BE2C (cell line): ENCODE data around the gene BRD4.

Experiments
- DNase-seq: peaks from one replicate; pipeline ENCODE4 v3.0.0-alpha.2; 2020
- H3K27me3 ChIP-seq: fragments of 250-450 bp; sonication (Bioruptor Pico); 2 replicates; pipeline ENCODE4 v1.5.1; 2020; ENCODE audit warnings: mild to moderate bottlenecking
- H3K36me3 ChIP-seq: fragments of 250-450 bp; sonication (Bioruptor Pico); 2 replicates; pipeline ENCODE4 v1.5.1; 2020; ENCODE audit warnings: mild to moderate bottlenecking
- H3K4me1 ChIP-seq: fragments of 250-450 bp; sonication (Bioruptor Pico); 2 replicates; pipeline ENCODE4 v1.5.1; 2020
- H3K4me3 ChIP-seq: 2 replicates; pipeline ENCODE4 v1.5.1; 2011; ENCODE audit warnings: low read depth, low read length
- H3K9me3 ChIP-seq: fragments of 250-450 bp; sonication (Bioruptor Pico); 2 replicates; pipeline ENCODE4 v1.5.1; 2020
- TF ChIP-seq, protein P1 (sequence below): IDR thresholded peaks from 2 replicates; pipeline ENCODE4 v1.5.1; 2012; ENCODE audit warnings: mild to moderate bottlenecking, low read depth, low read length

Gene BRD4

GRCh38 chr19:15191982-15192381 lies 140.4 kb downstream of the BRD4 start:
- Histone ChIP-seq H3K36me3 (no peaks in the 10 kb centered on the region), H3K27me3 (no peaks in the 10 kb centered on the region), H3K4me1 (no peaks in the 10 kb centered on the region), H3K4me3 (no peak overlapping the region), H3K9me3 (no peaks in the 10 kb centered on the region)
- no peak for DNase-seq
- TF ChIP-seq, protein P1, sequence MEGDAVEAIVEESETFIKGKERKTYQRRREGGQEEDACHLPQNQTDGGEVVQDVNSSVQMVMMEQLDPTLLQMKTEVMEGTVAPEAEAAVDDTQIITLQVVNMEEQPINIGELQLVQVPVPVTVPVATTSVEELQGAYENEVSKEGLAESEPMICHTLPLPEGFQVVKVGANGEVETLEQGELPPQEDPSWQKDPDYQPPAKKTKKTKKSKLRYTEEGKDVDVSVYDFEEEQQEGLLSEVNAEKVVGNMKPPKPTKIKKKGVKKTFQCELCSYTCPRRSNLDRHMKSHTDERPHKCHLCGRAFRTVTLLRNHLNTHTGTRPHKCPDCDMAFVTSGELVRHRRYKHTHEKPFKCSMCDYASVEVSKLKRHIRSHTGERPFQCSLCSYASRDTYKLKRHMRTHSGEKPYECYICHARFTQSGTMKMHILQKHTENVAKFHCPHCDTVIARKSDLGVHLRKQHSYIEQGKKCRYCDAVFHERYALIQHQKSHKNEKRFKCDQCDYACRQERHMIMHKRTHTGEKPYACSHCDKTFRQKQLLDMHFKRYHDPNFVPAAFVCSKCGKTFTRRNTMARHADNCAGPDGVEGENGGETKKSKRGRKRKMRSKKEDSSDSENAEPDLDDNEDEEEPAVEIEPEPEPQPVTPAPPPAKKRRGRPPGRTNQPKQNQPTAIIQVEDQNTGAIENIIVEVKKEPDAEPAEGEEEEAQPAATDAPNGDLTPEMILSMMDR, result no peak

DNA sequence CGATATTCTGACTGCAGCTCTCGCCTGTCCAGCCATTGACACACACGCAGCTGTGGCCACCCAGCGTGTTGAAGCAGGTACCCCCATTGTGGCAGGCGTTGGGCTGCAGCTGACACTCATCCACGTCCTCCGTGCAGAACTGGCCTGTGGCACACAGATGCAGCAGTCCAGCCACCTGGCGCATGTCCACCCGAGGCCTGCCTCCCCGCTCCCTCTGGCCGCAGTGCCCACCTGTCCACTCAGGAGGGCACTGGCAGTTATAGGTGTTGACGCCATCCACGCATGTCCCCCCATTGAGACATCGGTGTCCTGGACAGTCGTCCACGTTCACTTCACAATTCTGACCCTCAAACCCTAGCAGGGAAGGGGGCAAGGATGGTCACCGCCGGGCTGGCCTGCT lies 140.8 kb downstream of the BRD4 start:
- TF ChIP-seq, protein P1, result no peak
- Histone ChIP-seq H3K27me3 (no peaks in the 10 kb centered on the region), H3K36me3 (no peaks in the 10 kb centered on the region), H3K4me1 (no peaks in the 10 kb centered on the region), H3K9me3 (no peaks in the 10 kb centered on the region), H3K4me3 (no peak overlapping the region)
- DNase-seq, result no peak

DNA sequence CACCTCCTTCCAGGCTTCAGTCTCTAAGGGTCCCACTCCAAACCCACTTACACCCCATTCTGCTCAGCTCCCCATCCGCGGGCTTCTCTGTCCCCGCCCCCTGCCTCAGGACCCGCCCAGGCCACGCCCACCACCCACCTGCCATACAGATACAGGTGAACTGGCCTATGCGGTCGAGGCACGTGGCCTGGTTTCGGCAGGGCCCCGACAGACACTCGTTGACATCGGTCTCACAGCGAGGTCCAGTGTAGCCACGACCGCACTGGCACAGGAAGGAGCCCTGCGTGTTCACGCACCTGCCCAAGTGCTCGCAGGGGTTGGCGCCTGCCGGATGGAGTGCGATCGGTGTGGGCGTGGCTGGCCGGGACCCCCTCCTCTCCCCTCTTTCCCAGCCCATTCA lies 143.5 kb downstream of the BRD4 start:
- DNase-seq, result no peak
- no peaks in the 10 kb centered on the region for H3K4me1 ChIP-seq
- no peaks in the 10 kb centered on the region for H3K9me3 ChIP-seq
- H3K36me3 ChIP-seq, result no peaks in the 10 kb centered on the region
- TF ChIP-seq, protein P1, result no peak
- no peaks in the 10 kb centered on the region for H3K27me3 ChIP-seq
- no peak overlapping the region for H3K4me3 ChIP-seq

DNA sequence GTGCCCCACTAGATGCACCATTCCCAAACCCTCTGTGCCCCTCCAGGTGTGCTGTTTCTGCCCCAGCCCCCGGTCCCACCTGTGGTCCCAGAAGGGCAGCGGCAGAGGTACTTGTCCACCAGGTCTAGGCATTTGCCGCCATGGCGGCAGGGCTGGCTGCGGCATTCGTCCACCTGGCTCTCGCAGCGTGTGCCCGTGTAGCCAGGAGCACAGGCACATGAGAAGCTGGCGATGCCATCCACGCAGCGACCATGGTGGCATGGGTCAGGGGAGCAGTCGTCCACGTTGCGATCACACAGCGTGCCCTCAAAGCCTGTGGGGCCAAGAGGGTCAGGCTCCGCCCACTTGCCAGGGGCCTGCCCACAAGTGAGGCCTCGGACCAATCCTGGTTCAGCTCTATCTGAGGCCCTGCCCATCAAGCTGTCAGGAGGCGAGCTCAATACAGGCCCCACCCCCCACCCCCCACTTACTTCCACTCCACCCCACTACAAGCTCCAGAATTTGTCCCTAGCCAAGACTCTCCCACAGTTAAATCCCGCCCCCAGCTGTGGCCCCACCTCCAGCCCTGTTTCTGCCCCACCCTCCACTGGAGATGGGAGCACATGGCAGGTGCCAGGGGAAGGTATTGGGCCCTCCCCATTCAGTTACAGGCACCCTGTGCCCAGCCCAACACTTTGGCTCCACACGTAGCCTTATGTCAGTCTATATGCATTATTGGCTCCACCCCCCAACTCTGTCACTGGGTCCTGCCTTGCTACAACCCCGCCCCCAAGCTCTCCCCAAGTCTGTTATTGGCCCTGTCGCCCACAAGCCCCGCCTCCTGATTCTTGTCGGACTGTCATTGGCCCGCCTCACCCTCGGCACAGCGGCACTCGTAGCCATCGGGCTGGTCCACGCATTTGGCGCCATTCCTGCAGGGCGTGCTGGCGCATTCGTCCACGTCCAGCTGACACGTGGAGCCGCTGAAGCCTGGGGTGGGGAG lies 145.0 kb downstream of the BRD4 start:
- TF ChIP-seq, protein P1, result no peak
- H3K36me3 ChIP-seq, result no peaks in the 10 kb centered on the region
- H3K4me1 ChIP-seq, result no peaks in the 10 kb centered on the region
- peak; percentile 44 for DNase-seq
- H3K27me3 ChIP-seq, result no peaks in the 10 kb centered on the region
- H3K9me3 ChIP-seq, result no peaks in the 10 kb centered on the region
- H3K4me3 ChIP-seq, result no peak overlapping the region
